GM12874 (cell line): ENCODE results near the gene FNDC11.

Experiments used
- TF ChIP-seq, protein P1 (sequence below): IDR thresholded peaks from 2 replicates; pipeline ENCODE4 v1.5.1; 2011; ENCODE audit warnings: low read depth, mild to moderate bottlenecking, control low read depth, low read length, moderate library complexity; ENCODE audit not compliant: insufficient read depth

The FNDC11 gene

DNA sequence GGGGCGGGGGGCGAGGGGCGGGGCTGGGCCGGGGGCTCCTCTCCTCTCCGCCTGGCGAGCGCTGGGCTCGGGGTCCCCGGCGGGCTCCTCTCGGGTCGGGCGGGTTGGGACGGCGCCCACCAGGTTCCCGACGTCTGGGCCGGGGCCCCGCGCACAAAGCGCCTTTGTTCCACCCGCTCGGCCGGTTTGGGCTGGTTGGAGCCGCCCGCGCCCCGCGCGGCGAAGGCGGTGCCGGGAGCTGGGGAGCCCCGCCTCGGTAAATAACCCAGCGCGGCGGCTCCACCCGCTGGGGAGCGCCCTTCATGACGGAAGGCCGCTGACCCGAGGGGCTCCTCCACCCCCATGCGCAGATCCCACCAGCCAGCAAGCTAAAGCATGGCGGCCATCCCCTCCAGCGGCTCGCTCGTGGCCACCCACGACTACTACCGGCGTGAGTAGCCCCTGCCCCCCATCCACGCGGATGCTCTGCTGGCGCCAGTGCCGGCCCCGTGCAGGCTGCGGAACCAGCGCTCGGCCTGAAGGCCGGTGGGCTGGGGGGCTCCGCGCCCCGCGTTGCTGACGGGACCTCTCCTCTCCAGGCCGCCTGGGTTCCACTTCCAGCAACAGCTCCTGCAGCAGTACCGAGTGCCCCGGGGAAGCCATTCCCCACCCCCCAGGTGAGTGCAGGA is 32.9 kb upstream of the FNDC11 start:
- TF ChIP-seq, protein P1, sequence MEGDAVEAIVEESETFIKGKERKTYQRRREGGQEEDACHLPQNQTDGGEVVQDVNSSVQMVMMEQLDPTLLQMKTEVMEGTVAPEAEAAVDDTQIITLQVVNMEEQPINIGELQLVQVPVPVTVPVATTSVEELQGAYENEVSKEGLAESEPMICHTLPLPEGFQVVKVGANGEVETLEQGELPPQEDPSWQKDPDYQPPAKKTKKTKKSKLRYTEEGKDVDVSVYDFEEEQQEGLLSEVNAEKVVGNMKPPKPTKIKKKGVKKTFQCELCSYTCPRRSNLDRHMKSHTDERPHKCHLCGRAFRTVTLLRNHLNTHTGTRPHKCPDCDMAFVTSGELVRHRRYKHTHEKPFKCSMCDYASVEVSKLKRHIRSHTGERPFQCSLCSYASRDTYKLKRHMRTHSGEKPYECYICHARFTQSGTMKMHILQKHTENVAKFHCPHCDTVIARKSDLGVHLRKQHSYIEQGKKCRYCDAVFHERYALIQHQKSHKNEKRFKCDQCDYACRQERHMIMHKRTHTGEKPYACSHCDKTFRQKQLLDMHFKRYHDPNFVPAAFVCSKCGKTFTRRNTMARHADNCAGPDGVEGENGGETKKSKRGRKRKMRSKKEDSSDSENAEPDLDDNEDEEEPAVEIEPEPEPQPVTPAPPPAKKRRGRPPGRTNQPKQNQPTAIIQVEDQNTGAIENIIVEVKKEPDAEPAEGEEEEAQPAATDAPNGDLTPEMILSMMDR, result peak; percentile 22; the same call in 1 of the 2 replicates

DNA sequence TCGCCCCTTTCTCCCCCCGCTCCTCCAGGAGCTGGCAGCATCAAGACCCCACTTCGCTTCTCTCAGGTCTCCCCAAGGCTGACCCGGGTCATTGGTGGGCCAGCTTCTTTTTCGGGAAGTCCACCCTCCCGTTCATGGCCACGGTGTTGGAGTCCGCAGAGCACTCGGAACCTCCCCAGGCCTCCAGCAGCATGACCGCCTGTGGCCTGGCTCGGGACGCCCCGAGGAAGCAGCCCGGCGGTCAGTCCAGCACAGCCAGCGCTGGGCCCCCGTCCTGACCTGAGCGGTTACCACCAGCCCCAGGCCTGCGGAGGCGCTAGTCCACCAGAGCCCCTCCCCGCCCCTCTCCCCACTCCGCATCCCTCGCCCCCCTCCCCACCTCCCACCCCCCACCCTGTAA is 32.4 kb upstream of the FNDC11 start:
- TF ChIP-seq, protein P1, result no peak

DNA sequence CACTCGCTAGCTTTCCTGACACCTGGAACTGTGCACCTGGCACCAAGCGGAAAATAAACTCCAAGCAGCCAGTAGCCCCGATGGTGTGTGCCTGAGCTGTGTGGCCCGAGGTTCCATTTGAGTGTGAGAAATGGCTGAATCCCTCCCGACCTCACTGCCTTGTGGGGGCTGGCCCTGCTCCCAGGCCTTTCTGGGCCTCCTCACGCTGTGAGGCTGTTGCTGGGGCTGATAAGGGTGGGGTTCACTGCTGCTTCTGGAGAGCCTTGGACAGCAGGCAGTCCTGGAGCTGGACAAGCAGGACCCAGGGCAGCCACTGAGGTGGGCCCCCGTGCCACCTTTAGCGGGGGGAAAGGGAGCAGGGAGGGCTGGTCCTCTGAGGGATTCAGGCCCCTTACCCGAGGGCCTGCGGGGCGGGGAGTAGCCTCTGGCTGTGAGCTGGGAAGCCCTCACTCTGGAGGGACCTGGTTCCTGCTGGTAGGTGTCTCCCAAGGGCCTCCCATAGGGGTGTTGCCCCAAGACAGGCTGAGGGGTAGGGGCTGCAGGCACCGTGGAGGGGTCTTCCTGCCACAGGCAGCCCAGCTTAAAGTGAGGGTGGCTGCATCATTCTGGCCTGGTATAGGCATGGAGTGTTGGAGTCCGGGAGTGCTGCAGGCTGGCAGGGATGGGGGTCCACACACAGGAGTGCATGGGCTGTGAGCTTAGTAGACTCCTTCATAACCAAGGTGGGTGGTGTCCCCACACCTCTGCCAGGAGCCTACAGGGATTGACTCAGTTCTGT is 31.7 kb upstream of the FNDC11 start:
- TF ChIP-seq, protein P1, result no peak

DNA sequence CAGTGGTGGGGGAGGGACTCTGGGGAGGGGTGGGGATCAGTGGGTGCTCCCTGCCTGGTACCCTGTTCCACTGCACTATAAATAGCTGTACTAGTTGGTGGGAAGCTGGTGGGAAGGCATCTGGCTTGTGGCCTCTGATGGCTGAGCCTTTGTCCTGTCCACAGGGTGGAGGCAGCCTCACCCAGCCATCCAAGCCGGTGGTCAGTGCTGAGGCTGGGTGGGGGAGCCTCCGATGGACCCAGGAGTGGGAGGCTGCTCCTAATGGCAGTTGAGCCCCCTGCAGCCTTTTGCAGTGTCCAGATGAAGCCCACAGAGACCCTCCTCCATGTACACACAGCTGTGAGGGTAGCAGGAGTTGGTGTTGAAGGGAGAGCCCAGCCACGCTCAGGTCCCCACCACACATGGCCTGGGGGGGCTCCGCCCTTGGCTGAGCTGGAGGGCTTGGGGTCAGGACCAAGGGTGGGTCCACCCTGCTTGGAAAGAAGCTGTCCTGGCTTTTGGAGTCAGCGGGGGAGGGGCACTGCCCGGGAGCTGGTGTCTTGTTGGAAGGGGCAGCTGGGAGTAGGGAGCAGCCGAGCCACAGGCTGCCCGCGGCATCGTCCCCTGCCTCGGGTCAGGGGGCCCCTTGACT is 30.9 kb upstream of the FNDC11 start:
- TF ChIP-seq, protein P1, result no peak

DNA sequence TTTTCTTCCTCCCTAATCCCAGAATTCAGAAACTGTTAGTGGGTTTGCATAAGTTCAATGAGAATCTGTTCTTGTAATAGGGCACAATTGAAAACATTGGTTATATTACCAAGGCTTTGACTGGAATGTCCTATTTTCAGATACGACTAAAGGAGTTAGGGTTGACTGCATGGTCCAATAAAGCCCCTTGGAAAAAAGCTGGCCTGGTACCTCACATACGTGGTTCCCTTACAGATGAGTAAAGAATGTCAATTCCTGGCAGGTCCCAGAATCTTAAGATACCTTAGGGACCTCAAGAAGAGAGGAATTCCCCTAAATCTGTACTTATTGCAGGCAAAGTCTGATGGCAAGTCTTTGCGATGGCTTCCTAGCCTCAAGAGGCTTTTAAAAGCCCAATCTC is 28.8 kb upstream of the FNDC11 start:
- TF ChIP-seq, protein P1, result no peak

DNA sequence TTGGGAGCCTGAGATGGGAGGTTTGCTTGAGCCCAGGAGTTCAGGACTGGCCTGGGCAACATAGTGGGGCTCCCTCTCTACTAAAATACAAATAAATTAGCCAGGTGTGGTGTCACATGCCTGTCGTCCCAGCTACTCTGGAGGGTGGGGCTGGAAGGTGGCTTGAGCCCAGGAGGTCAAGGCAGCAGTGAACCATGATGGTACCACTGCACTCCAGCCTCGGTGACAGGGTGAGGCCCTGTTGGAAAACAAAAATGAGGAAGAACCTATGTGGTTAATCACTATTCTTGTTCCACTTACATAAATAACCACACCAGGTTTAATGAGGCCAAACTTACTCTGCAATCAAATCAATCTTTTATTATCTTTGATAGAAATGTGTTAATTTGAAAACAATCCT is 28.0 kb upstream of the FNDC11 start:
- TF ChIP-seq, protein P1, result no peak

DNA sequence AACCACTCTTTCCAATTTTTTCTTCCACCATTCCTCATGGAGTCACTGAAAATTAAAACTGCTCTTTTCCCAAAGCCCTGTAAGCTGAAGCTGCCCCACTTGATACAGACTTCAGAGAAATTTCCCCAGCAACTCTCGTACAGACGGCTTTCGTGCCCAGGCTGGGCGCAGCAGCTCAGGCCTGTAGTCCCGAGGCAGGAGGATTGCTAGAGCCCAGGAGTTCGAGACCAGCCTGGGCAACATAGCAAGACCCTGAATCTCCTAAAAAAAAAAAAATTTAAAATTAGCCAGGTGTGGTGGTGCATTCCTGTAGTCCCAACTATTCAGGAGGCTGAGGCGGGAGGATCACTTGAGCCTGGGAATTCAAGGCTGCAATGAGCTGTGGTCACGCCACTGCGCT is 26.8 kb upstream of the FNDC11 start:
- TF ChIP-seq, protein P1, result no peak
